ENCODE data around the gene PNLIPRP3.

DNA sequence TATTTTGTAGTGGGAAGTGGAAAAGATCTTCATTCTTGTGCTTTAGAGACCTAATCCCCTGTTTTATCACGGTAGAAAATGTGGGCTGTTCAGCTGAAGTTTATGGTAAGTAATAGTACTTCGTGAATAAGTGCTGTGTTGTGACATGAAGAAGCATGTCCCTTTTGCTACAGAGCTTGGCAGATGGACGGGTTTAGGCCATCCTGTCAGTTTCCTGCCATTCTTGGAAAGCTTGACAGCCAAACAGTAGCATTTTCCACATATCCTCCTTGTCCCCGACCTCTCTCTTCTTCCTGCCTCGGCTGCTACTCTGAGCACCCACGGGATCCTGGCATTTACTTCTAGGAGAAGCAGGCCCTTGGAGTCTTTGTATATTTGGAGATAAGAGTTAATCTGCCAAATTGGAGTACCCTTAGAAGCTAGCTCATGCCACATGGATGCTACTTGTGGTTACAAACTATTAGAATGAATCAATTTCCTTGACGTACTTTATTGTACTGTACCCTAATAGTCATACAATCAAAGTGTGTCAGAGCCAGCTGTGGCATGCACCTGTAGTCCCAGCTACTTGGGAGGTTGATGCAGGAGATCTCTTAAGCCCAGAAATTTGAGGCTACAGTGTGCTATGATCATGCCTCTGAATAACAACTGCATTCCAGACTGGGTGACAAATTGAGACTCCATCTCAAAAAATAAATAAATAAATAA is 39.2 kb downstream of the PNLIPRP3 start:
- TF ChIP-seq MXI1 (IDR thresholded peaks at IDR 0.05; ENCODE audit: borderline replicate concordance, low read depth, low read length) = no peak
- TF ChIP-seq, protein P1, sequence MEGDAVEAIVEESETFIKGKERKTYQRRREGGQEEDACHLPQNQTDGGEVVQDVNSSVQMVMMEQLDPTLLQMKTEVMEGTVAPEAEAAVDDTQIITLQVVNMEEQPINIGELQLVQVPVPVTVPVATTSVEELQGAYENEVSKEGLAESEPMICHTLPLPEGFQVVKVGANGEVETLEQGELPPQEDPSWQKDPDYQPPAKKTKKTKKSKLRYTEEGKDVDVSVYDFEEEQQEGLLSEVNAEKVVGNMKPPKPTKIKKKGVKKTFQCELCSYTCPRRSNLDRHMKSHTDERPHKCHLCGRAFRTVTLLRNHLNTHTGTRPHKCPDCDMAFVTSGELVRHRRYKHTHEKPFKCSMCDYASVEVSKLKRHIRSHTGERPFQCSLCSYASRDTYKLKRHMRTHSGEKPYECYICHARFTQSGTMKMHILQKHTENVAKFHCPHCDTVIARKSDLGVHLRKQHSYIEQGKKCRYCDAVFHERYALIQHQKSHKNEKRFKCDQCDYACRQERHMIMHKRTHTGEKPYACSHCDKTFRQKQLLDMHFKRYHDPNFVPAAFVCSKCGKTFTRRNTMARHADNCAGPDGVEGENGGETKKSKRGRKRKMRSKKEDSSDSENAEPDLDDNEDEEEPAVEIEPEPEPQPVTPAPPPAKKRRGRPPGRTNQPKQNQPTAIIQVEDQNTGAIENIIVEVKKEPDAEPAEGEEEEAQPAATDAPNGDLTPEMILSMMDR (conservative IDR thresholded peaks at IDR 0.05; ENCODE audit: low read depth, low read length) = no peak
- no peak for TF ChIP-seq POLR2A (IDR thresholded peaks at IDR 0.05; ENCODE audit: low read depth, low read length)
- no peak for TF ChIP-seq RAD21 (IDR thresholded peaks at IDR 0.05; ENCODE audit: low read length)
- TF ChIP-seq SMC3 (IDR thresholded peaks at IDR 0.05; ENCODE audit: low read depth, low read length) = no peak
- no peak for TF ChIP-seq MAFK (IDR thresholded peaks at IDR 0.05; ENCODE audit: low read depth, low read length)
- TF ChIP-seq, protein P2, sequence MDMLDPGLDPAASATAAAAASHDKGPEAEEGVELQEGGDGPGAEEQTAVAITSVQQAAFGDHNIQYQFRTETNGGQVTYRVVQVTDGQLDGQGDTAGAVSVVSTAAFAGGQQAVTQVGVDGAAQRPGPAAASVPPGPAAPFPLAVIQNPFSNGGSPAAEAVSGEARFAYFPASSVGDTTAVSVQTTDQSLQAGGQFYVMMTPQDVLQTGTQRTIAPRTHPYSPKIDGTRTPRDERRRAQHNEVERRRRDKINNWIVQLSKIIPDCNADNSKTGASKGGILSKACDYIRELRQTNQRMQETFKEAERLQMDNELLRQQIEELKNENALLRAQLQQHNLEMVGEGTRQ (IDR thresholded peaks at IDR 0.05; ENCODE audit: low read depth, low read length) = no peak
- no peak for TF ChIP-seq RCOR1 (IDR thresholded peaks at IDR 0.05; ENCODE audit: insufficient replicate concordance, low read length)
- TF ChIP-seq CEBPB (IDR thresholded peaks at IDR 0.05; ENCODE audit: low read depth, low read length) = no peak
